Gastroesophageal sphincter (tissue), 3 donors: ENCODE data around the gene MALL.

Experiments used
- CTCF ChIP-seq, 4 experiments: fragments of 200-600 bp in 2 of 4; fragments of 450-650 bp in 2 of 4; sonication (generic) in 1 of 4; IDR thresholded peaks; one replicate each; pipeline ENCODE4 v1.5.1; 2017 to 2019; ENCODE audit warnings: antibody characterized with exemption in 4 of 4, mild to moderate bottlenecking in 2 of 4, moderate library complexity in 2 of 4
- EP300 ChIP-seq: sonication (generic); formaldehyde crosslinking; IDR thresholded peaks from one replicate; pipeline ENCODE4 v1.6.1; 2017; ENCODE audit warnings: antibody characterized with exemption, mild to moderate bottlenecking
- POLR2A ChIP-seq, 2 donors: fragments of 450-650 bp; IDR thresholded peaks; one replicate each; pipeline ENCODE4 v1.6.1; 2017; ENCODE audit warnings: antibody characterized with exemption in 2 of 2, mild to moderate bottlenecking in 2 of 2, moderate library complexity in 1 of 2
- POLR2AphosphoS5 ChIP-seq: sonication (generic); formaldehyde crosslinking; IDR thresholded peaks from one replicate; pipeline ENCODE4 v1.6.1; 2017; ENCODE audit warnings: antibody characterized with exemption

- TF ChIP-seq CTCF (IDR thresholded peaks at IDR 0.05) (no peak), EP300 (no peak), POLR2AphosphoS5 (no peak), POLR2A (IDR thresholded peaks at IDR 0.05) (no peak)
Observed at GRCh38 chr2:110121052-110121334, 5.4 kb upstream of the MALL start.
